Erythroblast (primary cell): Measurements from ENCODE around the gene FANCG.

Experiments
- DNase-seq, 2 experiments: peaks; one replicate each; lab custom pipeline; 2025; lab: John Stamatoyannopoulos, UW
- GATA1 ChIP-seq: IDR thresholded peaks from 2 replicates; pipeline ENCODE4 v1.6.1; 2011; ENCODE audit warnings: low read depth, mild to moderate bottlenecking, control low read depth, low read length, moderate library complexity
- POLR2A ChIP-seq: IDR thresholded peaks from 2 replicates; pipeline ENCODE4 v1.6.1; 2011; ENCODE audit warnings: mild to moderate bottlenecking, low read length

The FANCG gene

DNA sequence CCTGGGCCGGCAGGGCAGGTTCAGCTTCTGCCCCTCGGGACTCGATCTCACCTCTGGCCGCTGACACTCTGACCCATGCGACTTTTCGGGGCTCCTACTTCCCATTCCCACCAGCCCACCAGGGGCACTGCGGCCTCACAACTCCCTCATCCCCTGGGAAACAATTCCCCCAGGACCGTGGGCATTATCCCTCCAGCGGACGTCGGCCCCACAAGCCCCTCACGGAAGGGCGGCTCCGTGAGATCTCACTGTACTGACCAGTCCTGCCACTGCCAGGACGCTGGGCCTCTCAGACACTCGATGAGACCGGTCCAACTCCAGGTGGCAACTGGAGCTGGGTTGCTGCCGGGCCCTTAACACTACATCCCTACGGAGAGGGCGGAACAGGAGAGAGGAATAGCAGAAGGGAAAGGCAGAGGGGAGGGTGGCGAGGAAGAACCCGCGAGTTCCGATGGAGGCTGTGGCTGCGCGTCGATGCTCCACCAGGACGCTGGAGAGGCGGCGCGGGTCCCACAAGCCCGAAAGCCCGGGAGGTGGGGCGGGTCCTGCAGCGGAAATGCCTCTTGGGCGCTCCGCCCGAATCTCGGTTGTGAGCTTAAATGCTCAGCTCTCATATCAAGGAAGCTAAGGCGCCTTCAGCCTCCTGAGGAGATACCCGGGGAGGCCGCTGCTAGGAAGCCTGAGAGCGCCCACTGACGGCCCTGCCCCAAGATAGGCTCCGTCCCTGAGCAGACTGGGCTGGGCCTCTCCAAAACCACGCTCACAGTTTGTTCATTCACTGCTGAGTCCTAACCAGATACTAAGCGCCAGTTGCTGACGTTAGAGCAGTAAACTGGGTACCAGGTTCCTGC is 43.7 kb downstream of the FANCG start:
- peak in 1 of 2 experiments; percentile 17 for DNase-seq
- TF ChIP-seq POLR2A = no peak
- TF ChIP-seq GATA1 = no peak

DNA sequence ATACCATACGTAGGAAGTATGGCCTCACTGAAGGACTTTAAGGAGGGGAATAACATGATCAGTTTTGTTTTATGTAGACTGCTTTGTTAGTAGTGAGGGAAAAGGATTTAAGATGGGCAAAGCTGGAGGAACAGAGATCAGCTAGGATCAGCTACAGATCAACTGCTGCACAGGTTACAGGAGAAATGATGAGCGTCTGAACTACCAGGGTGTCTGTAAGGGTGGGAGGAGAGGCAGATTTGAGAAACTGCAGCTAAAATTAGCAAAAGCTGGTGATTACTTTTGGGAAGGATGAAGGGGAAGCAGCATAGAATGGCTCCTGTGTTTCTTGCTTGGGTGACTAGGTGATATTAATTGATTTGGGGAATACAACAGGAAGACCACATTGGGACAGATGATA is 46.6 kb downstream of the FANCG start:
- no peak for DNase-seq
- TF ChIP-seq POLR2A (no peak), GATA1 (no peak)

DNA sequence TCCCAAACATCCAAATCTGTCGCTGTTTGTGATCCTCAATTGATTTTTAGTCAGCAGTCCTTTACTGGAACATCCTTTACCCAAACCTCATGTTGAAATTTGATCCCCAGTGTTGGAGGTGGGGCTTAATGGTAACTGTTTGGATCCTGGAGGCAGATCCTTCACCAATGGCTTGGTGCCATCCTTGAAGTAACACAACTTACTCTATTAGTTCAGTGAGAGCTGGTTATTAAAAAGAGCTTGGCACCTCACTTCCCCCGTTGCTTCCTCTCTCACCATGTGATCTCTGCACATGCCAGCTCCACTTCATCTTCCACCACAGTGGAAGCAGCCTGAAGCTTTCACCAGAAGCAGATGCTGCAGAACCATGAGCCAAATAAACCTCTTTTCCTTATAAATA is 49.9 kb downstream of the FANCG start:
- no peak for DNase-seq
- no peak for TF ChIP-seq GATA1
- TF ChIP-seq POLR2A = no peak

DNA sequence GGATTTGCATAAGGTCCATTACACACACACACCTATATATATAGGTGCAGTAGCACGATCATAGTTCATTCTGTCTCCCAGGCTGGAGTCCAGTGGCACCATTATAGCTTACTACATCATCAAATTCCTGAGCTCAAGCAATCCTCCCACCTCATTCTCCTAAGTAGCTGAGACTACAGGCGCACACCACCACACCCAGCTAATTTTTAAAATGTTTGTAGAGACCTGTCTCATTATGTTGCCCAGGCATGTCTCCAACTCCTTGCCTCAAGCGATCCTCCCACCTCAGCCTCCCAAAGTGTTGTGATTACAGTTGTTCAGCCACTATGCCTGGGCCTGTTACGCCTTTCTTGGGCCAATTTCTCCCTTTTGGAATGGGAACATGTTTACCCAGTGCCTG is 50.5 kb downstream of the FANCG start:
- no peak for DNase-seq
- TF ChIP-seq GATA1 = no peak
- TF ChIP-seq POLR2A = no peak

DNA sequence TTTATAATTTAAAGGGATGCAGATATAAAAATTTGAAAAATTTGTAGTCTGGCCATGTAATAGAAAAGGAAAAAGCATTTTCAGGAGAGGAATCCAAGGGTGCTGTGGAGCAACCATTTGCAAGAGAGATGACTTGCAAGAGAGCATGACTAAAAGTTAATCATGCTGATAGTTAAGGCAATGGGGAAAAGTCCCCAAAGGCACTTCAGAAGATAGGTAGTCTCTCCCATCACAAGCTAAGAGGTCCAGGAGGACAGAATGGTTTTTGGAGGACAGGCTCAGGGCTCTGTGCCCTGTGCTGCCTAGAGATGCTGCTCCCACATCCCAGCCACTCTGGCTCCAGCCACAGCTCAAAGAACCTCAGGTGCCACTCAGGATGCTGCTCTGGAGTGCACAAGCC is 51.4 kb downstream of the FANCG start:
- peak in 1 of 2 experiments; percentile 37 for DNase-seq
- TF ChIP-seq GATA1 (no peak), POLR2A (no peak)

DNA sequence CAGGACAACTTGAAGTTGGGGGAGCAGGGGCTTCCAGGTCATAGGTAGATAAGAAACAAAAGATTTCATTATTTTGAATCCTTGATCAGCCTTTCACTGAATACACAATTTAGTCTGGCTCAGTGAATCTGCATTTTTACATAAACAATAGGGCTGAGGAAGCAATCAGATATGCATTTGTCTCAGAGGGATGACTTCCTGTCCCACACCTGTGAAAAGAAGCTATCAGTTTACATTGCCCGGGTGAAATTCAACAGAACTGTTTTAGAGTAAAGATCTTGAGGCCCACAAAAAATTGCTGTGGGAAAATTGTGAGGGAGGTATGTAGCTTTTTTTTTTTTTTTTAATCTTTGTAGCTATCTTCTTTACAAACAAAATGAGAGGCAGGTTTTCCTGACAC is 51.9 kb downstream of the FANCG start:
- no peak for DNase-seq
- no peak for TF ChIP-seq GATA1
- TF ChIP-seq POLR2A = no peak

DNA sequence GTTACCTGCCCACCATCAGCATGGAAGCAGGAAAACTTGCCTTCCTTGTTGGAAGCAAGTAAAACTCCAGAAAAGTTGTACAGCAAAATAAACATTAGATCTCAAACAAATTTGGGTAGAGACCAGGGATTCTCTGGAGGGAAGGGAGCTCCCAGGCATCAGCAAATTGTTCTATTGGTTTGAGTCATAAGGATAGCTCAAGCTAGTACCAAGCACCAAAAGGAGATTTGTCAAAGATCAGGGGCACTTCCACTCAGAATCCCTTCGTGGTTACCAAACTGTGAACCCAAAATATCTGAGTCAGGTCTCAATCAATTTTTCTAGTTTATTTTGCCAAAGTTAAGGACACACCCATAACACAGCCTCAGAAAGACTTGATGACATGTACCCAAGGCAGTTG is 52.4 kb downstream of the FANCG start:
- TF ChIP-seq GATA1 = no peak
- no peak for TF ChIP-seq POLR2A
- no peak for DNase-seq

DNA sequence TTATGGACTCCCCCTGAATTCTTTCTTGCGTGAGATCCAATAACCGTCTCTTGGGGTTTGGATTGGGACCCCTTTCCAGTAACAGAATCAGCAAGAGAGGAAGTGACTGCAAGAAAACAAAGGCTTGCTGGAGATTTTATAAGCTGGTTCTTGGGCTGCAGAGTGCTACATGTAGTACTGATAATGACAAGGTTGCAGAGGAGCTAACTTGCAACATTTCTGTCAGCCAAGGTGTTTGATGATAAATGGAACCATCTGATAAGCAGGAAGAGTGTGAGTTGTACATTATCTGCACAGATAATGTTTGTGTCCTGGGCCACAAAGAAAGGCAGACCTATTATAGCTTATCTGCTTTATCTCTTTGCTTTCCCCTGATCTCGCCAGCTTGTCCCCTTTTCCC is 53.1 kb downstream of the FANCG start:
- TF ChIP-seq GATA1 (no peak), POLR2A (no peak)
- peak in 1 of 2 experiments; percentile 40 for DNase-seq
